ENCODE results near the gene RBL1. TPM values are rescaled to one million over a fixed set of nuclear protein-coding genes. Genes with fewer than 3 reads are reported as not detected.
A peak's percentile ranks its signal among the peaks of the same experiment; 100 is the strongest.
"Not testable (repeated sequence)": the region's sequence is repeated elsewhere in the genome, so short reads cannot be mapped to it uniquely, and the experiment has no call there.

RBL1 gene
- total RNA-seq, 2 experiments from 2014 or later, result 48.9 to 53.9 TPM

GRCh38 chr20:36974660-36975059 lies 121.1 kb downstream of the RBL1 start:
- H3K27me3 Mint-ChIP-seq, result no peaks in the 10 kb centered on the region
- CTCF ChIA-PET, result interaction anchor here (0.6 to 1.1 kb wide), 2 partner anchors 36 to 981 kb away, joined by 3 to 5 read pairs; no protein-coding TSS in a partner anchor
- peaks cover 49% of the 10 kb centered on the region for H3K4me1 Mint-ChIP-seq
- peak overlapping the region; percentile 95 for H3K27ac Mint-ChIP-seq
- POLR2A ChIA-PET, result no interaction called here
- peak overlapping the region; percentile 69 for H3K4me3 Mint-ChIP-seq
- H3K36me3 Mint-ChIP-seq (ENCODE audit: low read depth), result peaks cover 22% of the 10 kb centered on the region
- DNase-seq, result peak; percentile 27
- H3K9me3 Mint-ChIP-seq, result peaks cover 6% of the 10 kb centered on the region

GRCh38 chr20:36971103-36971502 lies 124.7 kb downstream of the RBL1 start:
- Mint-ChIP-seq H3K27ac (peak overlapping the region; percentile 54), H3K4me3 (no peak overlapping the region), H3K27me3 (no peaks in the 10 kb centered on the region), H3K9me3 (peaks cover 8% of the 10 kb centered on the region), H3K36me3 (ENCODE audit: low read depth) (peaks cover 29% of the 10 kb centered on the region), H3K4me1 (peaks cover 74% of the 10 kb centered on the region)
- ChIA-PET POLR2A (no interaction called here), CTCF (interaction anchor here (0.6 kb wide), 1 partner anchor 225 kb away, joined by 3 read pairs; no protein-coding TSS in a partner anchor)
- DNase-seq, result no peak

GRCh38 chr20:36969478-36970186 lies 126.2 kb downstream of the RBL1 start:
- ChIA-PET CTCF (interaction anchor here (0.6 to 0.9 kb wide), 2 partner anchors 10 to 103 kb away, joined by 3 to 4 read pairs; no protein-coding TSS in a partner anchor), POLR2A (interaction anchor here (1.1 kb wide), 1 partner anchor 74 kb away, joined by 3 read pairs; no protein-coding TSS in a partner anchor)
- peak; percentile 58 for DNase-seq

GRCh38 chr20:36969051-36969450 lies 126.7 kb downstream of the RBL1 start:
- no peak overlapping the region for H3K4me3 Mint-ChIP-seq
- H3K27ac Mint-ChIP-seq, result peak overlapping the region; percentile 90
- peaks cover 64% of the 10 kb centered on the region for H3K4me1 Mint-ChIP-seq
- H3K36me3 Mint-ChIP-seq (ENCODE audit: low read depth), result peaks cover 29% of the 10 kb centered on the region
- no peak for DNase-seq
- CTCF ChIA-PET, result interaction anchor here (0.9 kb wide), 1 partner anchor 104 kb away, joined by 3 read pairs; no protein-coding TSS in a partner anchor
- H3K9me3 Mint-ChIP-seq, result peaks cover 8% of the 10 kb centered on the region
- H3K27me3 Mint-ChIP-seq, result no peaks in the 10 kb centered on the region
- POLR2A ChIA-PET, result interaction anchor here (1.1 kb wide), 1 partner anchor 74 kb away, joined by 3 read pairs; no protein-coding TSS in a partner anchor

More at GRCh38 chr20:36969478-36970186, 126.2 kb downstream of the RBL1 start:
- peak overlapping the region; percentile 90 for H3K27ac Mint-ChIP-seq
- H3K36me3 Mint-ChIP-seq (ENCODE audit: low read depth), result peaks cover 29% of the 10 kb centered on the region
- no peaks in the 10 kb centered on the region for H3K27me3 Mint-ChIP-seq
- peaks cover 8% of the 10 kb centered on the region for H3K9me3 Mint-ChIP-seq
- H3K4me3 Mint-ChIP-seq, result peak overlapping the region; percentile 0
- peaks cover 67% of the 10 kb centered on the region for H3K4me1 Mint-ChIP-seq

GRCh38 chr20:36967636-36968035 lies 128.2 kb downstream of the RBL1 start:
- Mint-ChIP-seq H3K4me1 (peaks cover 58% of the 10 kb centered on the region), H3K27me3 (no peaks in the 10 kb centered on the region), H3K9me3 (peaks cover 10% of the 10 kb centered on the region), H3K36me3 (ENCODE audit: low read depth) (peaks cover 31% of the 10 kb centered on the region), H3K4me3 (no peak overlapping the region), H3K27ac (peak overlapping the region; percentile 90)
- ChIA-PET CTCF (interaction anchor here (0.6 kb wide), 1 partner anchor 144 kb away, joined by 3 read pairs; no protein-coding TSS in a partner anchor), POLR2A (no interaction called here)
- DNase-seq, result peak; percentile 25

GRCh38 chr20:36966965-36967364 lies 128.8 kb downstream of the RBL1 start:
- H3K27me3 Mint-ChIP-seq, DNase-seq, H3K4me3 Mint-ChIP-seq: not testable (repeated sequence)
- Mint-ChIP-seq H3K36me3 (ENCODE audit: low read depth) (peaks cover 37% of the 10 kb centered on the region), H3K27ac (peak overlapping the region; percentile 90), H3K4me1 (peaks cover 61% of the 10 kb centered on the region), H3K9me3 (peaks cover 13% of the 10 kb centered on the region)
- POLR2A ChIA-PET, result interaction anchor here (0.7 kb wide), 1 partner anchor 31 kb away, joined by 3 read pairs; no protein-coding TSS in a partner anchor
- CTCF ChIA-PET, result interaction anchor here (0.6 to 0.8 kb wide), 2 partner anchors 144 to 280 kb away, joined by 3 to 4 read pairs; no protein-coding TSS in a partner anchor

- POLR2A ChIA-PET, CTCF ChIA-PET, H3K9me3 Mint-ChIP-seq, H3K27ac Mint-ChIP-seq, DNase-seq, H3K27me3 Mint-ChIP-seq, H3K4me3 Mint-ChIP-seq: not testable (repeated sequence)
- H3K36me3 Mint-ChIP-seq (ENCODE audit: low read depth), result peaks cover 12% of the 10 kb centered on the region
- peaks cover 28% of the 10 kb centered on the region for H3K4me1 Mint-ChIP-seq
Measured at GRCh38 chr20:36962354-36962941, 133.3 kb downstream of the RBL1 start.

GRCh38 chr20:36959242-36959641 lies 136.6 kb downstream of the RBL1 start:
- H3K9me3 Mint-ChIP-seq, result peaks cover 6% of the 10 kb centered on the region
- H3K27ac Mint-ChIP-seq, result no peak overlapping the region
- peaks cover 12% of the 10 kb centered on the region for H3K36me3 Mint-ChIP-seq (ENCODE audit: low read depth)
- H3K4me3 Mint-ChIP-seq, result no peak overlapping the region
- H3K27me3 Mint-ChIP-seq, result no peaks in the 10 kb centered on the region
- no peak for DNase-seq
- ChIA-PET POLR2A (no interaction called here), CTCF (interaction anchor here (0.6 to 1.5 kb wide), 4 partner anchors 13 to 297 kb away, joined by 3 to 5 read pairs (median 4); no protein-coding TSS in a partner anchor)
- H3K4me1 Mint-ChIP-seq, result peaks cover 34% of the 10 kb centered on the region

- DNase-seq, result no peak
- H3K4me1 Mint-ChIP-seq, result peaks cover 36% of the 10 kb centered on the region
- no peaks in the 10 kb centered on the region for H3K27me3 Mint-ChIP-seq
- H3K9me3 Mint-ChIP-seq, result peaks cover 6% of the 10 kb centered on the region
- H3K36me3 Mint-ChIP-seq (ENCODE audit: low read depth), result peaks cover 12% of the 10 kb centered on the region
- H3K27ac Mint-ChIP-seq, result no peak overlapping the region
- H3K4me3 Mint-ChIP-seq, result no peak overlapping the region
- POLR2A ChIA-PET, result no interaction called here
- CTCF ChIA-PET, result interaction anchor here (1.5 kb wide), 1 partner anchor 14 kb away, joined by 3 read pairs; no protein-coding TSS in a partner anchor
Measured at GRCh38 chr20:36957875-36958667, 137.7 kb downstream of the RBL1 start.

GRCh38 chr20:36956674-36957073 lies 139.1 kb downstream of the RBL1 start:
- POLR2A ChIA-PET, result no interaction called here
- H3K4me3 Mint-ChIP-seq, result no peak overlapping the region
- DNase-seq, result no peak
- no peak overlapping the region for H3K27ac Mint-ChIP-seq
- no peaks in the 10 kb centered on the region for H3K27me3 Mint-ChIP-seq
- peaks cover 32% of the 10 kb centered on the region for H3K4me1 Mint-ChIP-seq
- CTCF ChIA-PET, result interaction anchor here (0.9 kb wide), 1 partner anchor 52 kb away, joined by 3 read pairs; no protein-coding TSS in a partner anchor
- H3K36me3 Mint-ChIP-seq (ENCODE audit: low read depth), result peaks cover 2% of the 10 kb centered on the region
- no peaks in the 10 kb centered on the region for H3K9me3 Mint-ChIP-seq

- Mint-ChIP-seq H3K4me3 (no peak overlapping the region), H3K36me3 (ENCODE audit: low read depth) (peaks cover 6% of the 10 kb centered on the region), H3K4me1 (peaks cover 33% of the 10 kb centered on the region), H3K27ac (no peak overlapping the region), H3K27me3 (no peaks in the 10 kb centered on the region), H3K9me3 (no peaks in the 10 kb centered on the region)
- DNase-seq, result no peak
- ChIA-PET POLR2A (no interaction called here), CTCF (interaction anchor here (0.9 kb wide), 1 partner anchor 53 kb away, joined by 3 read pairs; no protein-coding TSS in a partner anchor)
Measured at GRCh38 chr20:36956016-36956415, 139.8 kb downstream of the RBL1 start.

- no peak for DNase-seq
- Mint-ChIP-seq H3K4me3 (peak overlapping the region; percentile 99), H3K27me3 (no peaks in the 10 kb centered on the region), H3K27ac (peak overlapping the region; percentile 95), H3K4me1 (peaks cover 34% of the 10 kb centered on the region), H3K36me3 (ENCODE audit: low read depth) (peaks cover 31% of the 10 kb centered on the region), H3K9me3 (peaks cover 2% of the 10 kb centered on the region)
- CTCF ChIA-PET, result interaction anchor here (0.6 kb wide), 1 partner anchor 84 kb away, joined by 3 read pairs; no protein-coding TSS in a partner anchor
- POLR2A ChIA-PET, result no interaction called here
Measured at GRCh38 chr20:36951979-36952738, 143.6 kb downstream of the RBL1 start.
